ENCODE results near the gene BANF2.

GRCh38 chr20:17660667-17661066, 39.1 kb upstream of the BANF2 start:
- no peak for TF ChIP-seq CTCF (IDR thresholded peaks at IDR 0.05)
- no peak for TF ChIP-seq POLR2A (IDR thresholded peaks at IDR 0.05)

Data from prostate gland (tissue), 2 donors.